H1 (cell line): ENCODE measurements around the gene ARHGEF16. TPM values are rescaled to one million over a fixed set of nuclear protein-coding genes. Genes with fewer than 3 reads are reported as not detected.

ENCODE experiments used
- CTCF ChIA-PET: fragments of 300-600 bp; sonication (Branson Sonifier 250); formaldehyde crosslinking; loops from one replicate; lab custom pipeline; 2021; ENCODE audit not compliant: partially characterized antibody; lab: Charles Lee
- POLR2A ChIA-PET: fragments of 300-600 bp; sonication (Branson Sonifier 250); formaldehyde crosslinking; loops from one replicate; lab custom pipeline; 2021; ENCODE audit warnings: inconsistent platforms; ENCODE audit not compliant: partially characterized antibody; lab: Charles Lee
- DNase-seq, 2 experiments: peaks; one replicate each; pipeline versions ENCODE4 v3.0.0 to v3.0.0-alpha.2; 2010 to 2022; ENCODE audit warnings: low spot score in 2 of 2, low read depth in 1 of 2, mixed read lengths in 1 of 2
- FAIRE-seq: peaks from 2 replicates; lab custom pipeline; 2011; peaks lifted over from hg19 to GRCh38; lab: Jason Lieb, UNC
- H2AFZ ChIP-seq: 2 replicates; pipeline ENCODE4 v1.8.1; 2012; ENCODE audit warnings: low read length, inconsistent platforms
- H2AK5ac ChIP-seq: 2 replicates; pipeline ENCODE4 v1.6.1; 2013; ENCODE audit warnings: low read depth, low read length
- H2BK120ac ChIP-seq: replicated peaks from 2 replicates; pipeline ENCODE3; 2013; ENCODE audit warnings: low read depth, low read length, inconsistent platforms
- H2BK12ac ChIP-seq: 2 replicates; pipeline ENCODE4 v1.6.1; 2013; ENCODE audit warnings: low read depth, low read length
- H2BK15ac ChIP-seq: 2 replicates; pipeline ENCODE4 v1.6.1; 2013; ENCODE audit warnings: low read length
- H2BK20ac ChIP-seq: 2 replicates; pipeline ENCODE4 v1.6.1; 2013; ENCODE audit warnings: low read length
- H2BK5ac ChIP-seq: 2 replicates; pipeline ENCODE4 v1.6.1; 2013; ENCODE audit warnings: low read depth, low read length
- H3K14ac ChIP-seq: 2 replicates; pipeline ENCODE4 v1.6.1; 2013; ENCODE audit warnings: inconsistent platforms; ENCODE audit not compliant: insufficient read length
- H3K18ac ChIP-seq: 2 replicates; pipeline ENCODE4 v1.6.1; 2013; ENCODE audit warnings: low read length; ENCODE audit errors: extremely low read depth
- H3K23ac ChIP-seq: 2 replicates; pipeline ENCODE4 v1.6.1; 2013; ENCODE audit warnings: inconsistent platforms; ENCODE audit not compliant: insufficient read length
- H3K23me2 ChIP-seq: 2 replicates; pipeline ENCODE4 v1.6.1; 2013; ENCODE audit warnings: low read depth, low read length
- H3K27ac ChIP-seq: 2 replicates; pipeline ENCODE4 v1.6.1; 2011; ENCODE audit warnings: low read depth, low read length, inconsistent platforms
- H3K27me3 ChIP-seq, 4 experiments: replicated peaks in 1 of 4; 1 replicate in 1 of 4; 2 replicates in 3 of 4; pipeline versions ENCODE4 v1.6.1 to v1.8.1; 2011 to 2013; ENCODE audit warnings: low read length in 3 of 4, mild to moderate bottlenecking in 3 of 4, inconsistent platforms in 2 of 4, mixed read lengths in 2 of 4, moderate library complexity in 1 of 4; ENCODE audit not compliant: control insufficient read depth in 3 of 4, insufficient read depth in 3 of 4; ENCODE audit errors: extremely low read depth in 1 of 4
- H3K36me3 ChIP-seq, 4 experiments: 2 replicates each; pipeline versions ENCODE4 v1.6.1 to v1.8.1; 2011 to 2013; ENCODE audit warnings: mild to moderate bottlenecking in 4 of 4, low read length in 3 of 4, moderate library complexity in 2 of 4, control low read depth in 1 of 4, inconsistent platforms in 1 of 4; ENCODE audit not compliant: insufficient read depth in 4 of 4, control insufficient read depth in 2 of 4
- H3K4ac ChIP-seq: replicated peaks from 2 replicates; pipeline ENCODE3; 2013; ENCODE audit warnings: low read length, low read depth, mixed read lengths, inconsistent platforms; ENCODE audit not compliant: insufficient read length
- H3K4me1 ChIP-seq, 4 experiments: replicated peaks in 1 of 4; 1 replicate in 1 of 4; 2 replicates in 3 of 4; pipeline versions ENCODE4 v1.6.1 to v1.8.1; 2011 to 2013; ENCODE audit warnings: low read length in 3 of 4, inconsistent platforms in 2 of 4, mixed read lengths in 1 of 4; ENCODE audit not compliant: insufficient read depth in 4 of 4, control insufficient read depth in 3 of 4
- H3K4me2 ChIP-seq, 2 experiments: 2 replicates each; pipeline versions ENCODE4 v1.6.1 to v1.8.1; 2011 to 2013; ENCODE audit warnings: low read depth in 2 of 2, low read length in 2 of 2, control low read depth in 1 of 2, inconsistent platforms in 1 of 2, mild to moderate bottlenecking in 1 of 2; ENCODE audit not compliant: insufficient read depth in 1 of 2
- H3K4me3 ChIP-seq, 4 experiments: fragments of 200-600, 300-600 bp in 1 of 4; sonication (generic), shearing (Covaris generic), sonication (Bioruptor Twin) in 1 of 4; 2 replicates each; pipeline versions ENCODE4 v1.5.1 to v1.8.1; 2011 to 2016; ENCODE audit warnings: low read length in 4 of 4, low read depth in 3 of 4, control low read depth in 2 of 4, inconsistent platforms in 2 of 4, mild to moderate bottlenecking in 2 of 4, mixed read lengths in 1 of 4, moderate library complexity in 1 of 4; ENCODE audit not compliant: insufficient read depth in 2 of 4; ENCODE audit errors: extremely low read depth in 1 of 4
- H3K56ac ChIP-seq: replicated peaks from 2 replicates; pipeline ENCODE3; 2013; ENCODE audit warnings: low read depth, mild to moderate bottlenecking, mixed read lengths, low read length, inconsistent platforms; ENCODE audit not compliant: insufficient read length
- H3K79me1 ChIP-seq: 2 replicates; pipeline ENCODE4 v1.6.1; 2013; ENCODE audit warnings: low read depth, low read length, control low read depth
- H3K79me2 ChIP-seq, 2 experiments: 2 replicates each; pipeline versions ENCODE4 v1.6.1 to v1.8.1; 2012 to 2013; ENCODE audit warnings: low read length in 2 of 2, mild to moderate bottlenecking in 2 of 2, inconsistent platforms in 1 of 2; ENCODE audit not compliant: insufficient read depth in 2 of 2, control insufficient read depth in 1 of 2
- H3K9ac ChIP-seq, 4 experiments: replicated peaks in 1 of 4; 1 replicate in 1 of 4; 2 replicates in 3 of 4; pipeline versions ENCODE4 v1.6.1 to v1.8.1; 2011 to 2013; ENCODE audit warnings: low read depth in 3 of 4, low read length in 3 of 4, control low read depth in 2 of 4, mild to moderate bottlenecking in 2 of 4, moderate library complexity in 2 of 4, inconsistent platforms in 1 of 4; ENCODE audit errors: extremely low read depth in 1 of 4
- H3K9me3 ChIP-seq, 2 experiments: 2 replicates each; pipeline versions ENCODE4 v1.6.1 to v1.8.1; 2012 to 2013; ENCODE audit warnings: mild to moderate bottlenecking in 2 of 2, moderate library complexity in 2 of 2, control low read depth in 1 of 2, inconsistent platforms in 1 of 2, low read depth in 1 of 2, low read length in 1 of 2, mixed read lengths in 1 of 2; ENCODE audit not compliant: insufficient read depth in 2 of 2
- H4K20me1 ChIP-seq, 2 experiments: replicated peaks in 1 of 2; 2 replicates each; pipeline versions ENCODE3 to v1.8.1; 2011 to 2013; ENCODE audit warnings: inconsistent platforms in 2 of 2, low read length in 2 of 2, mild to moderate bottlenecking in 1 of 2; ENCODE audit not compliant: insufficient read depth in 2 of 2, control insufficient read depth in 1 of 2
- H4K5ac ChIP-seq: 2 replicates; pipeline ENCODE4 v1.6.1; 2013; ENCODE audit warnings: low read length, low read depth, mixed read lengths, inconsistent platforms; ENCODE audit not compliant: insufficient read length
- H4K8ac ChIP-seq: 2 replicates; pipeline ENCODE4 v1.8.0; 2013; ENCODE audit warnings: mild to moderate bottlenecking, moderate library complexity, low read length, inconsistent platforms; ENCODE audit not compliant: insufficient read depth; ENCODE audit errors: extremely low read depth
- H4K91ac ChIP-seq: replicated peaks from 2 replicates; pipeline ENCODE3; 2013; ENCODE audit warnings: low read length, mixed read lengths, inconsistent platforms; ENCODE audit not compliant: insufficient read length
- ASH2L ChIP-seq: fragments of 200-600, 300-600 bp; sonication (generic); IDR thresholded peaks from one replicate; pipeline ENCODE4 v1.7.1; 2017; ENCODE audit warnings: low read length
- CHD1 ChIP-seq: IDR thresholded peaks from 2 replicates; pipeline ENCODE4 v1.6.1; 2012; ENCODE audit warnings: low read depth, low read length, improper control_type of control experiment
- CREB1 ChIP-seq: IDR thresholded peaks from 2 replicates; pipeline ENCODE4 v1.6.1; 2012; ENCODE audit warnings: inconsistent platforms
- HDAC6 ChIP-seq: IDR thresholded peaks from one replicate; pipeline ENCODE4 v1.7.1; 2012; ENCODE audit warnings: low read depth, mild to moderate bottlenecking, inconsistent platforms, low read length, moderate library complexity
- JUN ChIP-seq: IDR thresholded peaks from 2 replicates; pipeline ENCODE4 v1.6.1; 2011; ENCODE audit warnings: low read depth, mild to moderate bottlenecking, improper control_type of control experiment, low read length
- KDM1A ChIP-seq: fragments of 200-600, 300-600 bp; sonication (generic); IDR thresholded peaks from 2 replicates; pipeline ENCODE4 v1.7.1; 2016; ENCODE audit warnings: mild to moderate bottlenecking, low read length, borderline replicate concordance
- NANOG ChIP-seq: IDR thresholded peaks from 2 replicates; pipeline ENCODE4 v1.6.1; 2011; ENCODE audit warnings: low read length, low read depth, mild to moderate bottlenecking, inconsistent platforms; ENCODE audit not compliant: insufficient read depth, poor library complexity, severe bottlenecking
- POLR2A ChIP-seq, 2 experiments: IDR thresholded peaks; 1 replicate in 1 of 2; 2 replicates in 1 of 2; pipeline ENCODE4 v1.6.1; 2011; ENCODE audit warnings: low read depth in 2 of 2, low read length in 2 of 2, mild to moderate bottlenecking in 2 of 2; ENCODE audit errors: control extremely low read depth in 1 of 2
- RXRA ChIP-seq: IDR thresholded peaks from 2 replicates; pipeline ENCODE4 v1.6.1; 2011; ENCODE audit warnings: low read depth, mild to moderate bottlenecking, low read length, moderate library complexity; ENCODE audit not compliant: insufficient read depth
- SP1 ChIP-seq: IDR thresholded peaks from 2 replicates; pipeline ENCODE4 v1.6.1; 2011; ENCODE audit warnings: low read depth, low read length
- SP2 ChIP-seq: IDR thresholded peaks from 2 replicates; pipeline ENCODE4 v1.6.1; 2012; ENCODE audit warnings: mild to moderate bottlenecking, low read length, inconsistent platforms
- TBP ChIP-seq: IDR thresholded peaks from 2 replicates; pipeline ENCODE4 v1.6.1; 2011; ENCODE audit warnings: low read depth, low read length, improper control_type of control experiment
- WGBS, 2 experiments: shearing (Covaris generic) in 1 of 2; methylation state at CpG; one replicate each; pipeline versions ENCODE4 v1.1.6 to v1.1.7; 2013 to 2015; ENCODE audit warnings: low lambda C conversion rate in 2 of 2, mixed read lengths in 2 of 2, inconsistent platforms in 1 of 2, low coverage in 1 of 2, missing lambda C conversion rate in 1 of 2; ENCODE audit not compliant: insufficient replicate concordance in 2 of 2, insufficient coverage in 1 of 2, insufficient read length in 1 of 2; ENCODE audit errors: extremely low coverage in 1 of 2, missing lambda C conversion rate in 1 of 2; 5-methylcytosine and 5-hydroxymethylcytosine counted together
- polyA plus RNA-seq, 7 experiments: library from polyadenylated mRNA; depleted of rRNA in 3 of 7; stranded (reverse) in 5 of 7; unstranded in 2 of 7; fragments of >200 nt in 5 of 7; fragments of 200-250 nt in 2 of 7; gene quantifications; 1 replicate in 5 of 7; 2 replicates in 1 of 7; 4 replicates in 1 of 7; pipeline versions ENCODE4 v1.2.1 to v1.2.3, GENCODE V29; 2011 to 2013; ENCODE audit warnings: missing spikeins in 2 of 7, mixed read lengths in 2 of 7
- total RNA-seq: library from RNA; stranded (reverse); fragmentation: NEBNext Ultra II Directional; extraction: Animal tissue kit (Norgen Biotek cat#: 25700); gene quantifications from 2 replicates; pipeline ENCODE4 v1.2.1, GENCODE V29; 2021
- TF ChIP-seq, protein P1 (sequence below): IDR thresholded peaks from 2 replicates; pipeline ENCODE4 v1.6.1; 2012; ENCODE audit warnings: low read length, inconsistent platforms
- TF ChIP-seq, protein P2 (sequence below): IDR thresholded peaks from 2 replicates; pipeline ENCODE4 v1.6.1; 2012; ENCODE audit warnings: inconsistent platforms

ARHGEF16 gene
- total and polyA plus RNA-seq, 2 of the 8 experiments (the other 6 are each of a cell fraction or from before 2014, with no cell fraction given), result 18.3 to 20.7 TPM

DNA sequence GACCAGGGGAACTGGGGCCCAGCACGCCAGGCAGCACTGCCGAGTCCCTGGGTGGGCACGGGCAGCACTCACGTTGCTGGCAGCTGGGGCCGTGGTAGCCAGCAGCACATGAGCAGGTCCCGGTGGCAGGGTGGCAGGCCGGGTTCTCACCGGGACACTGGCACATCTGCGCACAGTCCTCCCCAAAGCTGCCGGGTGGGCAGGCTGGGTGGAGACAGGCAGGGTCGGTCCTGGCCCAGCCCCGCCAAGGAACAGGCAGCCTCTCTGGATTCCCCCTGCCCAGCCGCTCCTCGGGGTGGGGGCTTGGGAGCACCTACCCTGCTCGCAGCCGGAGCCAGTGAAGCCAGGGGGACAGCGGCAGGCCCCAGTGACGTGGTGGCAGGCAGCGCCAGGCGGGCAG, 42.5 kb downstream of the ARHGEF16 start:
- H2BK12ac ChIP-seq, result no peak overlapping the region
- no peak overlapping the region for H2AK5ac ChIP-seq
- H3K18ac ChIP-seq, result no peak overlapping the region
- no peaks in the 10 kb centered on the region for H3K23me2 ChIP-seq
- H2AFZ ChIP-seq, result no peak overlapping the region
- H3K79me1 ChIP-seq, result no peaks in the 10 kb centered on the region
- peaks cover 0 to 4% (median 0%) of the 10 kb centered on the region in 4 experiments; a peak in 2 of 7 replicates for H3K4me1 ChIP-seq
- no peak overlapping the region for H3K4me2 ChIP-seq
- H3K9ac ChIP-seq, result no peak overlapping the region
- H3K56ac ChIP-seq, result no peak overlapping the region
- no peak overlapping the region for H4K5ac ChIP-seq
- FAIRE-seq (no peak), DNase-seq (no peak)
- H3K4me3 ChIP-seq, result no peak overlapping the region
- H3K79me2 ChIP-seq, result no peaks in the 10 kb centered on the region
- H3K27me3 ChIP-seq, result no peaks in the 10 kb centered on the region
- no peak overlapping the region for H2BK5ac ChIP-seq
- TF ChIP-seq, protein P1, sequence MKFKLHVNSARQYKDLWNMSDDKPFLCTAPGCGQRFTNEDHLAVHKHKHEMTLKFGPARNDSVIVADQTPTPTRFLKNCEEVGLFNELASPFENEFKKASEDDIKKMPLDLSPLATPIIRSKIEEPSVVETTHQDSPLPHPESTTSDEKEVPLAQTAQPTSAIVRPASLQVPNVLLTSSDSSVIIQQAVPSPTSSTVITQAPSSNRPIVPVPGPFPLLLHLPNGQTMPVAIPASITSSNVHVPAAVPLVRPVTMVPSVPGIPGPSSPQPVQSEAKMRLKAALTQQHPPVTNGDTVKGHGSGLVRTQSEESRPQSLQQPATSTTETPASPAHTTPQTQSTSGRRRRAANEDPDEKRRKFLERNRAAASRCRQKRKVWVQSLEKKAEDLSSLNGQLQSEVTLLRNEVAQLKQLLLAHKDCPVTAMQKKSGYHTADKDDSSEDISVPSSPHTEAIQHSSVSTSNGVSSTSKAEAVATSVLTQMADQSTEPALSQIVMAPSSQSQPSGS, result no peak
- TF ChIP-seq KDM1A (no peak), CREB1 (no peak), SP2 (no peak), HDAC6 (no peak), POLR2A (IDR thresholded peaks at IDR 0.05; ENCODE audit: control extremely low read depth in 1 of 2, low read depth in 2 of 2, low read length in 2 of 2) (no peak), CHD1 (no peak), RXRA (no peak), ASH2L (no peak), TBP (no peak), JUN (no peak), NANOG (no peak), SP1 (no peak)
- TF ChIP-seq, protein P2, sequence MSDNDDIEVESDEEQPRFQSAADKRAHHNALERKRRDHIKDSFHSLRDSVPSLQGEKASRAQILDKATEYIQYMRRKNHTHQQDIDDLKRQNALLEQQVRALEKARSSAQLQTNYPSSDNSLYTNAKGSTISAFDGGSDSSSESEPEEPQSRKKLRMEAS, result no peak
- TF ChIP-seq, all 59 proteins: peak for 0
- no peaks in the 10 kb centered on the region; a peak in 2 of 8 replicates for H3K36me3 ChIP-seq
- no peak overlapping the region for H3K4ac ChIP-seq
- no peak overlapping the region for H2BK15ac ChIP-seq
- peaks cover 2 to 9% of the 10 kb centered on the region in 2 experiments for H4K20me1 ChIP-seq
- H2BK120ac ChIP-seq, result no peak overlapping the region
- no peak overlapping the region for H3K27ac ChIP-seq
- no peak overlapping the region for H2BK20ac ChIP-seq
- no peak overlapping the region for H4K8ac ChIP-seq
- WGBS, 2 experiments, result 95% methylated on average over 14 of the region's 20 CpGs; no CpG with 5 or more reads in 1 of the 2 experiments
- no peak overlapping the region for H3K23ac ChIP-seq
- H3K9me3 ChIP-seq, result no peaks in the 10 kb centered on the region
- POLR2A ChIA-PET, result interaction anchor here (0.9 kb wide), 1 partner anchor 25 kb away, joined by 3 read pairs; no protein-coding TSS in a partner anchor
- H3K14ac ChIP-seq, result no peak overlapping the region
- H4K91ac ChIP-seq, result no peak overlapping the region
- CTCF ChIA-PET, result interaction anchor here (0.9 to 2.4 kb wide), 6 partner anchors 8 to 199 kb away, joined by 3 to 9 read pairs (median 4); no protein-coding TSS in a partner anchor
